ENCODE measurements around the gene TRIM65.
A peak's percentile ranks its signal among the peaks of the same experiment; 100 is the strongest.

The TRIM65 gene

DNA sequence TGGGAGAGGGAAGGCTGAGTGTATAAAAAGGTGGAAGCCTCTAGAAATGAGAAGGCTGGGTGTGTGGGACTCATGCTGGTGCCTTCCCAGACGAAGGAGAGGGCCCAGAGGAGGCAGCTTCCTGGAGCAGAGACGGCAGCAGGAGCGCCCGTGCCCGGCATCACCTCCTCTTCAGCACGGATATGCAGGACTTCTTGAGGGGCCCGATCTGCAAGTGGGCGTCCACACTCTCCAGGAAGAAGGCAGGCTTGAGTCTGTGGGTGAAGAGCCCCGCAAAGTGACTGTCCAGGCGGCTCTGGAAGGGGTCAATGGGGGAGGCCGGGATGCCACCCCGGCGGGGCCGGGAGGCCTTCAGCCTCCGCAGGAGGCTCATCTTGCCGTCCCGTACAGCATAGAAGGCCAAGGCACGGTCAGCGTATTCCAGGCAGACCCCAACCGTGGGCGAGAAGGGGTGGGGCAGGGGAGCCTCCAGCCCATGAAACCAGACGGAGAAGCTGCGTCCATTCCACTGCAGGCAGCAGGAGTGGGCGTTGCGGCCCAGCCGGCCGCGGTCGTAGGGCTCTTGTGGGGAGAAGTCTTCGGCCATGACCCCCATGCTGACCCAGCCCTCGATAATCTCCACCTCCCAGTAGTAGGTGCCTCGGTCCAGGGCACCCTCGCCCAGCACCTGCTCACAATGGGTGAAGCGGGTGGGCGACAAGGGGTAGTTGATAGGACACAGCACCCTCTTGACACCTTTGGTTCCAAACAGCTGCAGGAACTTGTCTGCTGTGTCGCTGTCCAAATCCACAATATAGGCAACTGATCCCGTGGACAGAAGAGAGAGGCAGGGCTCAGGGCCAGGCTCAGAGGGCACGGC is 22.2 kb downstream of the TRIM65 start:
- Histone ChIP-seq H3K27ac (replicated peaks; ENCODE audit: low read length) (no peak overlapping the region), H2BK15ac (ENCODE audit: low read length) (peak overlapping the region; percentile 94), H2BK5ac (ENCODE audit: low read length) (peak overlapping the region; percentile 22), H3K9ac (ENCODE audit: low read depth, low read length, poor library complexity) (no peak overlapping the region), H3K4me1 (ENCODE audit: control insufficient read depth in 2 of 2, insufficient read depth in 1 of 2, low read depth in 1 of 2, low read length in 2 of 2) (peaks cover 7 to 14% of the 10 kb centered on the region in 2 donors), H2BK12ac (ENCODE audit: low read length) (no peak overlapping the region), H3K79me1 (ENCODE audit: low read depth, low read length) (no peaks in the 10 kb centered on the region), H4K91ac (ENCODE audit: low read depth, low read length, poor library complexity) (no peak overlapping the region), H3K18ac (ENCODE audit: low read length) (no peak overlapping the region), H2BK120ac (ENCODE audit: low read depth, low read length) (no peak overlapping the region), H2AFZ (ENCODE audit: low read length) (no peak overlapping the region), H3K23ac (ENCODE audit: low read depth, low read length, poor library complexity) (no peak overlapping the region), H2AK5ac (ENCODE audit: low read depth, low read length) (peak overlapping the region; percentile 90), H4K8ac (ENCODE audit: low read depth, low read length) (no peak overlapping the region), H3K27me3 (ENCODE audit: control insufficient read depth in 3 of 3, insufficient read depth in 3 of 3, low read depth in 1 of 3, low read length in 3 of 3) (peaks cover 14 to 60% (median 37%) of the 10 kb centered on the region in 3 experiments), H3K9me3 (replicated peaks in 1 of 2; ENCODE audit: control insufficient read depth in 2 of 2, insufficient read depth in 1 of 2, low read depth in 1 of 2, low read length in 2 of 2) (no peaks in the 10 kb centered on the region), H3K4me3 (ENCODE audit: low read length in 2 of 2) (no peak overlapping the region), H3K14ac (ENCODE audit: low read length) (no peak overlapping the region), H3K4ac (ENCODE audit: low read length) (no peak overlapping the region), H3K36me3 (replicated peaks in 1 of 2; ENCODE audit: control insufficient read depth in 2 of 2, insufficient read depth in 2 of 2, low read length in 2 of 2) (no peaks in the 10 kb centered on the region), H3K4me2 (ENCODE audit: insufficient read depth, low read length, poor library complexity, severe bottlenecking) (no peak overlapping the region)
- WGBS, 2 donors (ENCODE audit: extremely low coverage in 2 of 2, insufficient read length in 2 of 2, insufficient replicate concordance in 1 of 2), result no CpG with 5 or more reads among the region's 38 CpGs
- DNase-seq (ENCODE audit: low spot score), result no peak

DNA sequence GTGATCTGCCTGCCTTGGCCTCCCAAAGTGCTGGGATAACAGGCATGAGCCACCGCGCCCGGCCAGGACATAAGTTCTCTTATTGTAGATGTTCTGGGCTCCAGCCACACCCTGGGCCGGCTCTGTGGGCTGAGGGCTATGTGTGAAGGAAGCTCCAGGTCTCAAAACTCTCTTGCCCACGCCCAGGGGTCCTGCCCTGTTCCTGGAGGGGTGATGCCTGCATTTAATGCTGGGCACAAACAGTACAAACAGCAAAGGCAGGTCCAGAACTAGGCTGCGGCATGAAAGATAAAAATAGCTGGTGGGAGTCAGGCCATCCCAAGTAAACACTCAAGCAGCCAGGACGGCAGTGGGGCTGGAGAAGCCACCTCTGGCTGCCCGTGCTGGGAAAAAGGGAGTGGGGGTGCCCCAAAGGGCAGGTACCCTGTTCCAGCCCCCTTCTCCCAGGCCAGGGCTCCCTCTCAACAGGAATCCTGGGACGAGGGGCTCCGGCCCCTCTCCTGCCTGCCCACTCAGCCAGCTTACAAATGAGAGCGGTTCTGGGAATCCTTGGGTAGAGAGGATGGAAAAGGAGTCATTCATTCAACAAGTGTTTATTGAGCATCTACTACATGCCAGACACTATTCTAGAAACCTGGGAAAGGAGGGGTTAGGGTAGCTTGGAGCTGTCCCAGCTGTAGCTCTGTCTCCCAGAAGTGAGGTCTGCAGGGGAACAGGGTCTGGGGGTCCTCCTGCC is 23.0 kb downstream of the TRIM65 start:
- H3K4me3 ChIP-seq (ENCODE audit: low read length in 2 of 2), result no peak overlapping the region
- no peak overlapping the region for H3K18ac ChIP-seq (ENCODE audit: low read length)
- no peak overlapping the region for H3K27ac ChIP-seq (replicated peaks; ENCODE audit: low read length)
- no peaks in the 10 kb centered on the region for H3K36me3 ChIP-seq (replicated peaks in 1 of 2; ENCODE audit: control insufficient read depth in 2 of 2, insufficient read depth in 2 of 2, low read length in 2 of 2)
- H4K8ac ChIP-seq (ENCODE audit: low read depth, low read length), result no peak overlapping the region
- no peak overlapping the region for H2BK120ac ChIP-seq (ENCODE audit: low read depth, low read length)
- H2AK5ac ChIP-seq (ENCODE audit: low read depth, low read length), result no peak overlapping the region
- peaks cover 14 to 52% (median 31%) of the 10 kb centered on the region in 3 experiments for H3K27me3 ChIP-seq (ENCODE audit: control insufficient read depth in 3 of 3, insufficient read depth in 3 of 3, low read depth in 1 of 3, low read length in 3 of 3)
- no peak overlapping the region for H3K14ac ChIP-seq (ENCODE audit: low read length)
- H3K23ac ChIP-seq (ENCODE audit: low read depth, low read length, poor library complexity), result no peak overlapping the region
- WGBS, 2 donors (ENCODE audit: extremely low coverage in 2 of 2, insufficient read length in 2 of 2, insufficient replicate concordance in 1 of 2), result no CpG with 5 or more reads among the region's 11 CpGs
- H2BK15ac ChIP-seq (ENCODE audit: low read length), result peak overlapping the region; percentile 94
- H2BK5ac ChIP-seq (ENCODE audit: low read length), result peak overlapping the region; percentile 22
- H4K91ac ChIP-seq (ENCODE audit: low read depth, low read length, poor library complexity), result no peak overlapping the region
- H3K9me3 ChIP-seq (replicated peaks in 1 of 2; ENCODE audit: control insufficient read depth in 2 of 2, insufficient read depth in 1 of 2, low read depth in 1 of 2, low read length in 2 of 2), result no peaks in the 10 kb centered on the region
- H3K79me1 ChIP-seq (ENCODE audit: low read depth, low read length), result no peaks in the 10 kb centered on the region
- DNase-seq (ENCODE audit: low spot score), result no peak
- H3K4me1 ChIP-seq (ENCODE audit: control insufficient read depth in 2 of 2, insufficient read depth in 1 of 2, low read depth in 1 of 2, low read length in 2 of 2), result peaks cover 8 to 18% of the 10 kb centered on the region in 2 donors
- no peak overlapping the region for H2BK12ac ChIP-seq (ENCODE audit: low read length)
- H3K9ac ChIP-seq (ENCODE audit: low read depth, low read length, poor library complexity), result no peak overlapping the region
- H3K4me2 ChIP-seq (ENCODE audit: insufficient read depth, low read length, poor library complexity, severe bottlenecking), result no peak overlapping the region
- no peak overlapping the region for H3K4ac ChIP-seq (ENCODE audit: low read length)
- H2AFZ ChIP-seq (ENCODE audit: low read length), result no peak overlapping the region

DNA sequence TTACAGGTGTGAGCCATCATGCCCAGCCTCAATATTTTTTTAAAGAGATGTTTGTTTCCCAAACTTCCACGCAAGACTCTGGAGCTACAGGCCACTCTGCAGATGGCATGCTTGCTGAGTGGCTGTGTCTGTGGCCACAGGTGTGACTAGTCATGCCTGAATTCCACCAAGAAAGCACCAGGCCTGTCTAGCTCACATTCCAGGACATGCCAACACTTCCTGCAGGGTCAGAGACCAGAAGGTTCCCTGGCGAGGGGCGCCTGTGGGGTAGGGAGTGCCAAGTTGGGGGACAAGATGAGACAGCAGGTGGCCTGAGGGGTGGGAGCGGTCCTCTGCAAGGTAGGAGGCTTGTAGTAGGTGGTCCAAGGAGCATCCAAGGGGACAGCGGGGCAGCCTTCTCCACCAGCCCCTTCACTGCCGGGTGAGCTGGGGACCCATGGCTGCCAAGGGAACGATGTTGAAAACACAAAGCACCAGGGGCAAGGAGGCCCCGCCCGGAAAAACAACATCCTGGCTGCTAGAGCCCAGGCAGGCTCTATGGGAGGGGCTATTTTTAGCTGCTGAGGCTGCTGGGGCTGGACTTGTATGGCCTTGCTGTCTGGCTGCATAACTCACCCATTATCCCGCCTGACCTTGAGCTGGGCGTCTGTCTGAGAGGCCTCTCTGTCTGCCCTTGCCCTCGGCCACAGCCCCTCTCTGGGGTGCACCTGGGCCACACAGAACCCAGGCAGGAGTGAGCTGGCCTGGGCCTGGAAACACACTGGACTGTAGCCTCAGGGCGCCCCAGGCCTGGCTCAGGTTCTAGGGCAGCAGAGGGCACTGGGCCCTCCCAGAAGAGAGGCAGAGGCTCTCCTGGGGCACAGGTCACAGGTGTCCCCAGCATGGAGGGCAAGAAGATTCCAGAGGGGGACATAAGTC is 24.1 kb downstream of the TRIM65 start:
- Histone ChIP-seq H3K36me3 (replicated peaks in 1 of 2; ENCODE audit: control insufficient read depth in 2 of 2, insufficient read depth in 2 of 2, low read length in 2 of 2) (no peaks in the 10 kb centered on the region), H3K4me1 (ENCODE audit: control insufficient read depth in 2 of 2, insufficient read depth in 1 of 2, low read depth in 1 of 2, low read length in 2 of 2) (peaks cover 8 to 18% of the 10 kb centered on the region in 2 donors), H3K79me1 (ENCODE audit: low read depth, low read length) (no peaks in the 10 kb centered on the region), H4K8ac (ENCODE audit: low read depth, low read length) (peak overlapping the region; percentile 19), H3K27me3 (ENCODE audit: control insufficient read depth in 3 of 3, insufficient read depth in 3 of 3, low read depth in 1 of 3, low read length in 3 of 3) (peaks cover 9 to 42% (median 20%) of the 10 kb centered on the region in 3 experiments), H2AFZ (ENCODE audit: low read length) (no peak overlapping the region), H3K14ac (ENCODE audit: low read length) (no peak overlapping the region), H2BK5ac (ENCODE audit: low read length) (peak overlapping the region; percentile 93), H4K91ac (ENCODE audit: low read depth, low read length, poor library complexity) (no peak overlapping the region), H3K27ac (replicated peaks; ENCODE audit: low read length) (no peak overlapping the region), H3K18ac (ENCODE audit: low read length) (peak overlapping the region; percentile 44), H2BK15ac (ENCODE audit: low read length) (peak overlapping the region; percentile 78), H2BK12ac (ENCODE audit: low read length) (no peak overlapping the region), H2AK5ac (ENCODE audit: low read depth, low read length) (peak overlapping the region; percentile 74), H3K4me2 (ENCODE audit: insufficient read depth, low read length, poor library complexity, severe bottlenecking) (no peak overlapping the region), H3K4ac (ENCODE audit: low read length) (no peak overlapping the region), H3K4me3 (ENCODE audit: low read length in 2 of 2) (no peak overlapping the region), H3K23ac (ENCODE audit: low read depth, low read length, poor library complexity) (peak overlapping the region; percentile 3), H3K9me3 (replicated peaks in 1 of 2; ENCODE audit: control insufficient read depth in 2 of 2, insufficient read depth in 1 of 2, low read depth in 1 of 2, low read length in 2 of 2) (no peaks in the 10 kb centered on the region), H3K9ac (ENCODE audit: low read depth, low read length, poor library complexity) (no peak overlapping the region), H2BK120ac (ENCODE audit: low read depth, low read length) (no peak overlapping the region)
- no peak for DNase-seq (ENCODE audit: low spot score)
- no CpG with 5 or more reads among the region's 13 CpGs for WGBS, 2 donors (ENCODE audit: extremely low coverage in 2 of 2, insufficient read length in 2 of 2, insufficient replicate concordance in 1 of 2)

Data from neuronal stem cell (in vitro differentiated cells).